HepG2 (cell line): ENCODE measurements around the gene L3MBTL4.

Experiments
- BHLHE40 ChIP-seq: IDR thresholded peaks from 2 replicates; pipeline ENCODE4 v1.6.1; 2011; ENCODE audit warnings: low read length, improper control_type of control experiment
- CTCF ChIP-seq: sonication (generic); formaldehyde crosslinking; IDR thresholded peaks from 2 replicates; pipeline ENCODE4 v1.5.0; 2020; ENCODE audit warnings: mild to moderate bottlenecking, missing genetic modification reagents, moderate library complexity
- ZNF644 ChIP-seq: IDR thresholded peaks from 2 replicates; pipeline ENCODE4 v1.6.1; 2016; ENCODE audit warnings: low read depth

GRCh38 chr18:6286585-6286984, 128.1 kb downstream of the L3MBTL4 start:
- TF ChIP-seq ZNF644 (no peak), CTCF (CRISPR knock-in tag) (no peak), BHLHE40 (no peak)
